WERI-Rb-1 (cell line): Measurements from ENCODE around the gene PREP.

ENCODE experiments used
- DNase-seq: peaks from one replicate; pipeline ENCODE4 v3.0.0-alpha.2; 2020
- H3K27ac ChIP-seq: fragments of 250-450 bp; sonication (Bioruptor Pico); 2 replicates; pipeline ENCODE4 v1.5.1; 2020; ENCODE audit warnings: mild to moderate bottlenecking, moderate library complexity
- H3K27me3 ChIP-seq: fragments of 250-450 bp; sonication (Bioruptor Pico); 2 replicates; pipeline ENCODE4 v1.5.1; 2021; ENCODE audit warnings: mild to moderate bottlenecking, low read depth, moderate library complexity; ENCODE audit not compliant: insufficient read depth, severe bottlenecking
- H3K36me3 ChIP-seq: fragments of 250-450 bp; sonication (Bioruptor Pico); 2 replicates; pipeline ENCODE4 v1.5.1; 2020; ENCODE audit warnings: mild to moderate bottlenecking, moderate library complexity
- H3K4me3 ChIP-seq: 2 replicates; pipeline ENCODE4 v1.5.1; 2011; ENCODE audit warnings: low read depth, mild to moderate bottlenecking, control low read depth, low read length
- H3K9me3 ChIP-seq: fragments of 250-450 bp; sonication (Bioruptor Pico); 2 replicates; pipeline ENCODE4 v1.5.1; 2021; ENCODE audit warnings: mild to moderate bottlenecking, moderate library complexity; ENCODE audit not compliant: severe bottlenecking
- TF ChIP-seq, protein P1 (sequence below): IDR thresholded peaks from 2 replicates; pipeline ENCODE4 v1.5.1; 2011; ENCODE audit warnings: low read depth, mild to moderate bottlenecking, control low read depth, inconsistent platforms, low read length

PREP gene

DNA sequence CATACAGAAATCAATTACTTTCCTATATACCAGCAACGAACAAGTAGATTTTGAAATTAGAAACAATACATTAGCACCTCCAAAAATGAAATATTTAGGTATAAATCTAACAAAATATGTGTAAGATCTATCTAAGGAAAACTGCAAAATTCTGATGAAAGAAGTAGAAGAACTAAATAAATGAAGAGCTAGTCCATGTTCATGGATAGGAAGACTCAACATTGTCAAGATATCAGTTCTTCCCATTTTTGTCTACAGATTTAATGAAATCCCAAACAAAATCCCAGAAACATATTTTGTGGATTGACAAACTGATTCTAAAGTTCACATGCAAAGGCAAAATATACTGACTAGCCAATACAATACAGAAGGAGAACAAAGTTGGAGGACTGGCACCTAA, 33.7 kb downstream of the PREP start:
- Histone ChIP-seq H3K9me3 (no peaks in the 10 kb centered on the region), H3K27me3 (no peaks in the 10 kb centered on the region), H3K36me3 (peaks cover 14% of the 10 kb centered on the region), H3K27ac (no peak overlapping the region), H3K4me3 (no peak overlapping the region)
- TF ChIP-seq, protein P1, sequence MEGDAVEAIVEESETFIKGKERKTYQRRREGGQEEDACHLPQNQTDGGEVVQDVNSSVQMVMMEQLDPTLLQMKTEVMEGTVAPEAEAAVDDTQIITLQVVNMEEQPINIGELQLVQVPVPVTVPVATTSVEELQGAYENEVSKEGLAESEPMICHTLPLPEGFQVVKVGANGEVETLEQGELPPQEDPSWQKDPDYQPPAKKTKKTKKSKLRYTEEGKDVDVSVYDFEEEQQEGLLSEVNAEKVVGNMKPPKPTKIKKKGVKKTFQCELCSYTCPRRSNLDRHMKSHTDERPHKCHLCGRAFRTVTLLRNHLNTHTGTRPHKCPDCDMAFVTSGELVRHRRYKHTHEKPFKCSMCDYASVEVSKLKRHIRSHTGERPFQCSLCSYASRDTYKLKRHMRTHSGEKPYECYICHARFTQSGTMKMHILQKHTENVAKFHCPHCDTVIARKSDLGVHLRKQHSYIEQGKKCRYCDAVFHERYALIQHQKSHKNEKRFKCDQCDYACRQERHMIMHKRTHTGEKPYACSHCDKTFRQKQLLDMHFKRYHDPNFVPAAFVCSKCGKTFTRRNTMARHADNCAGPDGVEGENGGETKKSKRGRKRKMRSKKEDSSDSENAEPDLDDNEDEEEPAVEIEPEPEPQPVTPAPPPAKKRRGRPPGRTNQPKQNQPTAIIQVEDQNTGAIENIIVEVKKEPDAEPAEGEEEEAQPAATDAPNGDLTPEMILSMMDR: no peak
- DNase-seq: no peak

DNA sequence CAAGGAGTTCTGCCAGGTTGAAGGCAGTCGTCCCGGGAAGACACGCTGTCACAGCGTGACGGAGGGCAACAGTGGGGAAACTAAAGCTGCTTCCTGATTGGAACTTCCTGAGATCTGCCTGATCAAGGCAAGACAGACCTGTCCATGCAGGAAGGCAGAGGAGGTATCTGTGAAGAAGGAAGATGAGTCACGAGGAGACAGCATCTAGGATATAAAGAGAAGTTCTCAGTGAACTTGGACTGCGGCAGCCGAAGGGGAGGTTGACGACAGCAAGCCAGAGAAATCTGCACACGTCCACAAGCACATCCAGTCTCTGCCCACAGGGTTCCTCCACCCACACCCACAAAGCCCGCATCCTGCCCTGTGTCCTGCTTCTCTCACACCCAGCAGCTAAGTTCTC, 38.6 kb downstream of the PREP start:
- Histone ChIP-seq H3K9me3 (no peaks in the 10 kb centered on the region), H3K4me3 (no peak overlapping the region), H3K27me3 (no peaks in the 10 kb centered on the region), H3K36me3 (no peaks in the 10 kb centered on the region; the same call in none of the 2 replicates), H3K27ac (no peak overlapping the region)
- DNase-seq: no peak
- TF ChIP-seq, protein P1: no peak

DNA sequence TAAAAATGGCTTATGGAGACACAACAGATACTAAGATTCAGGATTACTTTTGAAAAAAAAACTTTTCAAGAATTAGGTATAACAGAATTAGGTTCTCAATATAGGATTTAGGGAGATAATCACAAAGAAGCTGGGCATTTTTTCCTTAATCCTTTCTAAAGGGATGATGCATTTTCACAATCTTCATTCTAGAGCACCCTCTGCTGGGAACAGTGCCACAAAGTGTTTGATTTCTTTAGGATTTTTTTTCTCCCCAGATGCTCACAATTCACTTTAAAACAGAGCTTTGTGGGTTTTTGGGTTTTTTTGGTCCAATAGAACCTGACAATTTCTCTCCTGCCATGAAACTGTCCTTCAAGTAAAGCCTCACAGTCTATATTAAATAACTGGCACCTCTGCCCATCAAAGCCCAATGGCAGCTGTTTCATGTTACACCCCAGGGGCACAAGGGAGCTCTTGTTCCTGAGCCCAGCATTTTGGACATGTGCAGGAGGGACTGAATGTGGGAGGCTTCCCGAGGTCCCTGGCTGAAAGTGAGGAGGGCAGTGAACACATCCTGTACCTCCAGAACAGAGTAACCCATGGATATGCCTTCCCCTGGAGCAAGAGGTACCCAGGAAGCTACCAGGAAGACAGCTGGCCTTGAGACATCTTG, 39.7 kb downstream of the PREP start:
- H3K36me3 ChIP-seq: no peaks in the 10 kb centered on the region; the same call in none of the 2 replicates
- no peak overlapping the region for H3K4me3 ChIP-seq
- no peak overlapping the region for H3K27ac ChIP-seq
- H3K27me3 ChIP-seq: no peaks in the 10 kb centered on the region
- DNase-seq: no peak
- no peaks in the 10 kb centered on the region for H3K9me3 ChIP-seq
- TF ChIP-seq, protein P1: peak; percentile 34; the same call in 1 of the 2 replicates

DNA sequence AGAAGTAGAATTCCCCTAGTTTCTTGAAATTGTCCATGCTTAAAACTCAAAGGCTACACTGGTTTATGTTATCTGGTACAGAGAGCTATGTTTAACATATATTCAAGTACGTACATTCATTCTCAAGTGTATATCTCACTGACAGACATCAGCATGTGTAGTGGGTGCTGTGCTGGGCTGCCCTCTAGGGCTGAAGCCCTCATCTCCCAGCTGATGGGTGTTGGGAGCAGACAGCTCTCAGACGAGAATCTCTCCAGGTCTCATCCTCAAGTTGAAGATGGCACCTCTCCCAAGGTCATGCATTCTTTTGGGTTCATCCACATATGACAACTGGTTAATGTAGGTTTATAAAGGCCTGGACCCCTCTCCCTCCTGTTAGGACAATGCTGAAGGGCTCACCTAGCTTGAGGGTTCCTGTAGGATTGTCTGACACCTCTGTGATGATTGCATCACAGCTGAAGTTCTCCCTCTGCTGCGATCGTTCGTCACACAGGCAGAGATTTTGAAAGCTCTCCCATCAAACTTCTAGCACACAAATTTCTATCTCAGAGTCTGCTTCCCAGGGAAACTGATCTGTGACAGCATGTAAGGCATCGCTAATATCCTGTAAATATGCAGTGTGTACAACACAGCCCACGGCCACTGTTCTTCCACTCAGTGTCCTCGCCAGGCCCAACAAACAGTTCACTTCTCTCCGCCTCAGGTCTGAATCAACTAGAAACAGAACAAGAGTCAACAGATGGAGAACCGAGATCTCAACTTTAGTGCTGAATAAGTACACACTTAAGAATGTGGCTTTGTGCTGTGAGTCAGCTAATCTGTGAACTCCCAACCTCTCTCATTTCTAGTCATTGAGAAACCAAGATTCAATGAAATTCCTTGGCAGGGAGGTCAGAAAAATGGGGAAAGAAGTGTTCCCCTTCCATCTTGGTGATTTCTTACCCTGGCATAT, 43.2 kb downstream of the PREP start:
- no peak overlapping the region for H3K27ac ChIP-seq
- no peaks in the 10 kb centered on the region for H3K27me3 ChIP-seq
- DNase-seq: no peak
- no peaks in the 10 kb centered on the region for H3K9me3 ChIP-seq
- no peaks in the 10 kb centered on the region; the same call in 1 of the 2 replicates for H3K36me3 ChIP-seq
- TF ChIP-seq, protein P1: peak; percentile 33; the same call in 1 of the 2 replicates
- no peak overlapping the region for H3K4me3 ChIP-seq

DNA sequence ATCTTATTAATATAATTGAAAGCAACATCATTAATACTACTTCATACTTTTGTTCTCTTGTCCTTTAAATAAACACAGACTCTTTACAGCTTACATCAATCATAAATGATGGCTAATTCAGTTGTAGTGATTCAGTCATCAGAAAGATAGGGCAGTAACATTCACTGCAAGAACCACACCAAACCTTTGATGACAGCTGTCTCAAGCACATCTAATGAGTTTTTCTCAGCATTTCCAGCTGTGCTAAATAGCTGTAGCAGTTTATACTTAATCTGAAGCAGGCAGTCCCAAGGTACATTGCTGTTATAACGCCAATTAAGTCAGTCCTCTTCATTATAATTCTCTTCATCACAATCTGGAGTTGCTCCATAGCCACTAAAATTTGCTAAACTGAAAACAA, 45.7 kb downstream of the PREP start:
- H3K4me3 ChIP-seq: no peak overlapping the region
- H3K36me3 ChIP-seq: peaks cover 6% of the 10 kb centered on the region
- DNase-seq: no peak
- TF ChIP-seq, protein P1: no peak
- H3K9me3 ChIP-seq: no peaks in the 10 kb centered on the region
- no peaks in the 10 kb centered on the region for H3K27me3 ChIP-seq
- H3K27ac ChIP-seq: no peak overlapping the region
